ENCODE data around the gene ITPR3. TPM values are rescaled to one million over a fixed set of nuclear protein-coding genes. Genes with fewer than 3 reads are reported as not detected.

ITPR3 gene
- polyA plus RNA-seq, 1 of the 3 experiments (the other 2 are of a cell fraction) = 8.1 TPM

- Histone ChIP-seq H3K4me2 (no peak overlapping the region), H3K36me3 (replicated peaks in 1 of 2; ENCODE audit: control insufficient read depth in 1 of 2, insufficient read depth in 2 of 2, low read length in 1 of 2) (no peaks in the 10 kb centered on the region), H2AFZ (ENCODE audit: low read depth) (no peak overlapping the region), H3K9ac (no peak overlapping the region), H3K79me2 (ENCODE audit: insufficient read depth) (no peaks in the 10 kb centered on the region), H3F3A (replicated peaks; ENCODE audit: insufficient read depth) (no peaks in the 10 kb centered on the region), H3K27ac (ENCODE audit: low read depth in 2 of 2, low read length in 1 of 2) (no peak overlapping the region), H3K4me3 (ENCODE audit: low read depth in 2 of 2, low read length in 1 of 2) (no peak overlapping the region), H3K27me3 (ENCODE audit: insufficient read depth) (0 out of 2 replicates have a peak, but pooled peaks cover 6% of the 10 kb centered on the region), H4K20me1 (ENCODE audit: insufficient read depth) (no peaks in the 10 kb centered on the region), H3K4me1 (ENCODE audit: control insufficient read depth in 1 of 2, insufficient read depth in 2 of 2, low read depth in 1 of 2, low read length in 1 of 2) (peaks cover 0 to 13% of the 10 kb centered on the region in 2 experiments; a peak in 1 of 4 replicates), H3K9me3 (no peaks in the 10 kb centered on the region), H3K9me2 (no peaks in the 10 kb centered on the region)
- TF ChIP-seq CHD2 (IDR thresholded peaks at IDR 0.05; ENCODE audit: low read length, partially characterized antibody) = no peak
- TF ChIP-seq SMC3 (IDR thresholded peaks at IDR 0.05; ENCODE audit: low read depth, low read length) = no peak
- TF ChIP-seq, protein P1, sequence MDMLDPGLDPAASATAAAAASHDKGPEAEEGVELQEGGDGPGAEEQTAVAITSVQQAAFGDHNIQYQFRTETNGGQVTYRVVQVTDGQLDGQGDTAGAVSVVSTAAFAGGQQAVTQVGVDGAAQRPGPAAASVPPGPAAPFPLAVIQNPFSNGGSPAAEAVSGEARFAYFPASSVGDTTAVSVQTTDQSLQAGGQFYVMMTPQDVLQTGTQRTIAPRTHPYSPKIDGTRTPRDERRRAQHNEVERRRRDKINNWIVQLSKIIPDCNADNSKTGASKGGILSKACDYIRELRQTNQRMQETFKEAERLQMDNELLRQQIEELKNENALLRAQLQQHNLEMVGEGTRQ (IDR thresholded peaks at IDR 0.05; ENCODE audit: borderline replicate concordance, low read depth, low read length) = no peak
- no peak for TF ChIP-seq NRF1 (IDR thresholded peaks at IDR 0.05; ENCODE audit: low read depth, low read length)
- TF ChIP-seq, protein P2, sequence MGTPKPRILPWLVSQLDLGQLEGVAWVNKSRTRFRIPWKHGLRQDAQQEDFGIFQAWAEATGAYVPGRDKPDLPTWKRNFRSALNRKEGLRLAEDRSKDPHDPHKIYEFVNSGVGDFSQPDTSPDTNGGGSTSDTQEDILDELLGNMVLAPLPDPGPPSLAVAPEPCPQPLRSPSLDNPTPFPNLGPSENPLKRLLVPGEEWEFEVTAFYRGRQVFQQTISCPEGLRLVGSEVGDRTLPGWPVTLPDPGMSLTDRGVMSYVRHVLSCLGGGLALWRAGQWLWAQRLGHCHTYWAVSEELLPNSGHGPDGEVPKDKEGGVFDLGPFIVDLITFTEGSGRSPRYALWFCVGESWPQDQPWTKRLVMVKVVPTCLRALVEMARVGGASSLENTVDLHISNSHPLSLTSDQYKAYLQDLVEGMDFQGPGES (IDR thresholded peaks at IDR 0.05; ENCODE audit: low read depth, low read length) = no peak
- TF ChIP-seq NFIC (IDR thresholded peaks at IDR 0.05; ENCODE audit: borderline replicate concordance) = no peak
- no peak for TF ChIP-seq MXI1 (IDR thresholded peaks at IDR 0.05; ENCODE audit: low read depth, low read length)
- no peak for TF ChIP-seq CTCF (IDR thresholded peaks at IDR 0.05)
- TF ChIP-seq, protein P3, sequence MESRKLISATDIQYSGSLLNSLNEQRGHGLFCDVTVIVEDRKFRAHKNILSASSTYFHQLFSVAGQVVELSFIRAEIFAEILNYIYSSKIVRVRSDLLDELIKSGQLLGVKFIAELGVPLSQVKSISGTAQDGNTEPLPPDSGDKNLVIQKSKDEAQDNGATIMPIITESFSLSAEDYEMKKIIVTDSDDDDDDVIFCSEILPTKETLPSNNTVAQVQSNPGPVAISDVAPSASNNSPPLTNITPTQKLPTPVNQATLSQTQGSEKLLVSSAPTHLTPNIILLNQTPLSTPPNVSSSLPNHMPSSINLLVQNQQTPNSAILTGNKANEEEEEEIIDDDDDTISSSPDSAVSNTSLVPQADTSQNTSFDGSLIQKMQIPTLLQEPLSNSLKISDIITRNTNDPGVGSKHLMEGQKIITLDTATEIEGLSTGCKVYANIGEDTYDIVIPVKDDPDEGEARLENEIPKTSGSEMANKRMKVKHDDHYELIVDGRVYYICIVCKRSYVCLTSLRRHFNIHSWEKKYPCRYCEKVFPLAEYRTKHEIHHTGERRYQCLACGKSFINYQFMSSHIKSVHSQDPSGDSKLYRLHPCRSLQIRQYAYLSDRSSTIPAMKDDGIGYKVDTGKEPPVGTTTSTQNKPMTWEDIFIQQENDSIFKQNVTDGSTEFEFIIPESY (IDR thresholded peaks at IDR 0.05; ENCODE audit: borderline replicate concordance, low read depth) = no peak
- TF ChIP-seq RAD21 (IDR thresholded peaks at IDR 0.05; ENCODE audit: low read length) = no peak
- TF ChIP-seq RFX5 (IDR thresholded peaks at IDR 0.05; ENCODE audit: low read length) = no peak
- no peak for TF ChIP-seq SIN3A (IDR thresholded peaks at IDR 0.05; ENCODE audit: borderline replicate concordance, low read depth, low read length)
- no peak for TF ChIP-seq TCF12 (IDR thresholded peaks at IDR 0.05)
- TF ChIP-seq, protein P4, sequence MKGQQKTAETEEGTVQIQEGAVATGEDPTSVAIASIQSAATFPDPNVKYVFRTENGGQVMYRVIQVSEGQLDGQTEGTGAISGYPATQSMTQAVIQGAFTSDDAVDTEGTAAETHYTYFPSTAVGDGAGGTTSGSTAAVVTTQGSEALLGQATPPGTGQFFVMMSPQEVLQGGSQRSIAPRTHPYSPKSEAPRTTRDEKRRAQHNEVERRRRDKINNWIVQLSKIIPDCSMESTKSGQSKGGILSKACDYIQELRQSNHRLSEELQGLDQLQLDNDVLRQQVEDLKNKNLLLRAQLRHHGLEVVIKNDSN (IDR thresholded peaks at IDR 0.05; ENCODE audit: borderline replicate concordance, low read depth) = no peak
- ChIA-PET CTCF (interaction anchor here (1.0 to 8.2 kb wide), 4 partner anchors 11 to 29 kb away, joined by 4 to 59 read pairs (median 5); partner anchors contain the start of gene UQCC2), POLR2A (no interaction called here)
- WGBS (ENCODE audit: low lambda C conversion rate) = 78% methylated on average over 10 of the region's 13 CpGs
- no peak for DNase-seq
Measured at GRCh38 chr6:33732817-33733708, 111.9 kb downstream of the ITPR3 start.
